Erythroblast (primary cell): ENCODE measurements around the gene SEC22B.
"Not testable (repeated sequence)": the region's sequence is repeated elsewhere in the genome, so short reads cannot be mapped to it uniquely, and the experiment has no call there.

Experiments used
- DNase-seq, 2 experiments: peaks; one replicate each; lab custom pipeline; 2025; lab: John Stamatoyannopoulos, UW
- GATA1 ChIP-seq: IDR thresholded peaks from 2 replicates; pipeline ENCODE4 v1.6.1; 2011; ENCODE audit warnings: low read depth, mild to moderate bottlenecking, control low read depth, low read length, moderate library complexity
- POLR2A ChIP-seq: IDR thresholded peaks from 2 replicates; pipeline ENCODE4 v1.6.1; 2011; ENCODE audit warnings: mild to moderate bottlenecking, low read length

Gene SEC22B

GRCh38 chr1:120145806-120146205, 30.5 kb downstream of the SEC22B start:
- DNase-seq: peak in 1 of 2 experiments; percentile 32

GRCh38 chr1:120144626-120145025, 31.7 kb downstream of the SEC22B start:
- DNase-seq: not testable (repeated sequence)

- not testable (repeated sequence) for DNase-seq
Measured at GRCh38 chr1:120144169-120144568, 32.2 kb downstream of the SEC22B start.

- not testable (repeated sequence) for DNase-seq
Measured at GRCh38 chr1:120143334-120143733, 33.0 kb downstream of the SEC22B start.

- not testable (repeated sequence) for DNase-seq
Measured at GRCh38 chr1:120142512-120143263, 33.6 kb downstream of the SEC22B start.

GRCh38 chr1:120141865-120142264, 34.5 kb downstream of the SEC22B start:
- DNase-seq: not testable (repeated sequence)

- DNase-seq: not testable (repeated sequence)
Measured at GRCh38 chr1:120140656-120141265, 35.6 kb downstream of the SEC22B start.

- not testable (repeated sequence) for DNase-seq
Measured at GRCh38 chr1:120136086-120136485, 40.2 kb downstream of the SEC22B start.

GRCh38 chr1:120133928-120134325, 42.4 kb downstream of the SEC22B start:
- DNase-seq: not testable (repeated sequence)

- no peak for DNase-seq
- TF ChIP-seq GATA1: no peak
- TF ChIP-seq POLR2A: no peak
Measured at GRCh38 chr1:120133228-120133927, 42.9 kb downstream of the SEC22B start.

- not testable (repeated sequence) for DNase-seq
Measured at GRCh38 chr1:120132406-120132763, 43.9 kb downstream of the SEC22B start.

- DNase-seq: not testable (repeated sequence)
Measured at GRCh38 chr1:120131611-120132405, 44.5 kb downstream of the SEC22B start.

GRCh38 chr1:120127921-120128320, 48.4 kb downstream of the SEC22B start:
- not testable (repeated sequence) for DNase-seq

GRCh38 chr1:120126216-120126615, 50.1 kb downstream of the SEC22B start:
- DNase-seq: not testable (repeated sequence)

- not testable (repeated sequence) for DNase-seq
Measured at GRCh38 chr1:120124628-120125027, 51.7 kb downstream of the SEC22B start.

- DNase-seq: not testable (repeated sequence)
Measured at GRCh38 chr1:120123813-120124510, 52.4 kb downstream of the SEC22B start.

GRCh38 chr1:120122262-120122893, 53.9 kb downstream of the SEC22B start:
- not testable (repeated sequence) for DNase-seq

- DNase-seq: not testable (repeated sequence)
Measured at GRCh38 chr1:120121830-120122229, 54.5 kb downstream of the SEC22B start.

GRCh38 chr1:120120525-120120924, 55.8 kb downstream of the SEC22B start:
- DNase-seq: not testable (repeated sequence)
